ENCODE measurements around the gene LRRK1. TPM values are rescaled to one million over a fixed set of nuclear protein-coding genes. Genes with fewer than 3 reads are reported as not detected.

LRRK1 gene
- polyA plus RNA-seq, 1 of the 3 experiments (the other 2 are of a cell fraction): 6.9 TPM

DNA sequence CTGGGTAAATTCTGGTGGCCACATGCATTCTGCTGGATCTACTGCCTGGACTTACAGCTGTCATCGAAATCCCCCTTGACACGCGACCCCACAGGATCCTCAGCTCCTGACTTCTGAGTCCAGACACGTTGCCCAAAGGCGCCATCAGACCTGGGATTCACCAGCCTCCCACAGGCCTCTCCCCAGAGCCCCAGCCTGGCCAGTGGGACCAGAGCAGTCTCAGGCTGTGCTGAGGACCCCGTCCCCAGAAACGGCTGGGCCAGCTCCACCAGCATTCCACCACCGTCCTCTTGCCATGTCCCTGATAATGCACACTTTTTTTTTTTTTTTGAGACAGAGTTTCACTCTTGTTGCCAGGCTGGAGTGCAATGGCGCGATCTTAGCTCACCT is 166.1 kb downstream of the LRRK1 start:
- Histone ChIP-seq H3K79me2 (ENCODE audit: insufficient read depth) (no peaks in the 10 kb centered on the region), H3K9ac (no peak overlapping the region), H3K4me1 (ENCODE audit: control insufficient read depth in 1 of 2, insufficient read depth in 2 of 2, low read depth in 1 of 2, low read length in 1 of 2) (peaks cover 0 to 13% of the 10 kb centered on the region in 2 experiments; a peak in 1 of 4 replicates), H3K36me3 (replicated peaks in 1 of 2; ENCODE audit: control insufficient read depth in 1 of 2, insufficient read depth in 2 of 2, low read length in 1 of 2) (no peaks in the 10 kb centered on the region), H3K27me3 (ENCODE audit: insufficient read depth) (no peaks in the 10 kb centered on the region), H3K9me2 (no peaks in the 10 kb centered on the region), H3K4me3 (ENCODE audit: low read depth in 2 of 2, low read length in 1 of 2) (no peak overlapping the region), H3F3A (replicated peaks; ENCODE audit: insufficient read depth) (no peaks in the 10 kb centered on the region), H3K4me2 (no peak overlapping the region), H4K20me1 (ENCODE audit: insufficient read depth) (no peaks in the 10 kb centered on the region), H3K27ac (ENCODE audit: low read depth in 2 of 2, low read length in 1 of 2) (no peak overlapping the region), H2AFZ (ENCODE audit: low read depth) (no peak overlapping the region), H3K9me3 (no peaks in the 10 kb centered on the region)
- ChIA-PET CTCF (interaction anchor here (0.7 to 14.1 kb wide), 4 partner anchors 14 to 167 kb away, joined by 3 to 190 read pairs (median 4); partner anchors contain the start of gene CHSY1), POLR2A (no interaction called here)
- TF ChIP-seq ELF1 (IDR thresholded peaks at IDR 0.05) (no peak), TCF12 (IDR thresholded peaks at IDR 0.05) (no peak), FOXJ3 (CRISPR knock-in tag; IDR thresholded peaks at IDR 0.05) (no peak), JUND (IDR thresholded peaks at IDR 0.05) (no peak), RFX5 (IDR thresholded peaks at IDR 0.05; ENCODE audit: low read length) (no peak), FOXM1 (IDR thresholded peaks at IDR 0.05; ENCODE audit: low read depth) (no peak), MXI1 (IDR thresholded peaks at IDR 0.05; ENCODE audit: low read depth, low read length) (no peak), GABPA (IDR thresholded peaks at IDR 0.05; ENCODE audit: low read depth) (no peak), POLR2AphosphoS5 (IDR thresholded peaks at IDR 0.05; ENCODE audit: low read depth, low read length) (no peak), SMC3 (IDR thresholded peaks at IDR 0.05; ENCODE audit: low read depth, low read length) (no peak), TEAD4 (IDR thresholded peaks at IDR 0.05; ENCODE audit: borderline replicate concordance, insufficient read depth) (no peak), NFIC (IDR thresholded peaks at IDR 0.05; ENCODE audit: borderline replicate concordance) (no peak), RXRA (IDR thresholded peaks at IDR 0.05; ENCODE audit: borderline replicate concordance, low read depth) (no peak), RCOR1 (IDR thresholded peaks at IDR 0.05; ENCODE audit: low read length) (no peak), GATA2 (CRISPR knock-in tag; IDR thresholded peaks at IDR 0.05) (no peak)
- TF ChIP-seq, protein P1, sequence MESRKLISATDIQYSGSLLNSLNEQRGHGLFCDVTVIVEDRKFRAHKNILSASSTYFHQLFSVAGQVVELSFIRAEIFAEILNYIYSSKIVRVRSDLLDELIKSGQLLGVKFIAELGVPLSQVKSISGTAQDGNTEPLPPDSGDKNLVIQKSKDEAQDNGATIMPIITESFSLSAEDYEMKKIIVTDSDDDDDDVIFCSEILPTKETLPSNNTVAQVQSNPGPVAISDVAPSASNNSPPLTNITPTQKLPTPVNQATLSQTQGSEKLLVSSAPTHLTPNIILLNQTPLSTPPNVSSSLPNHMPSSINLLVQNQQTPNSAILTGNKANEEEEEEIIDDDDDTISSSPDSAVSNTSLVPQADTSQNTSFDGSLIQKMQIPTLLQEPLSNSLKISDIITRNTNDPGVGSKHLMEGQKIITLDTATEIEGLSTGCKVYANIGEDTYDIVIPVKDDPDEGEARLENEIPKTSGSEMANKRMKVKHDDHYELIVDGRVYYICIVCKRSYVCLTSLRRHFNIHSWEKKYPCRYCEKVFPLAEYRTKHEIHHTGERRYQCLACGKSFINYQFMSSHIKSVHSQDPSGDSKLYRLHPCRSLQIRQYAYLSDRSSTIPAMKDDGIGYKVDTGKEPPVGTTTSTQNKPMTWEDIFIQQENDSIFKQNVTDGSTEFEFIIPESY (IDR thresholded peaks at IDR 0.05; ENCODE audit: borderline replicate concordance, low read depth): no peak
- TF ChIP-seq, protein P2, sequence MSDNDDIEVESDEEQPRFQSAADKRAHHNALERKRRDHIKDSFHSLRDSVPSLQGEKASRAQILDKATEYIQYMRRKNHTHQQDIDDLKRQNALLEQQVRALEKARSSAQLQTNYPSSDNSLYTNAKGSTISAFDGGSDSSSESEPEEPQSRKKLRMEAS (IDR thresholded peaks at IDR 0.05; ENCODE audit: low read depth): no peak
- no peak for DNase-seq
- 89% methylated on average over 10 of the region's 10 CpGs for WGBS (ENCODE audit: low lambda C conversion rate)

DNA sequence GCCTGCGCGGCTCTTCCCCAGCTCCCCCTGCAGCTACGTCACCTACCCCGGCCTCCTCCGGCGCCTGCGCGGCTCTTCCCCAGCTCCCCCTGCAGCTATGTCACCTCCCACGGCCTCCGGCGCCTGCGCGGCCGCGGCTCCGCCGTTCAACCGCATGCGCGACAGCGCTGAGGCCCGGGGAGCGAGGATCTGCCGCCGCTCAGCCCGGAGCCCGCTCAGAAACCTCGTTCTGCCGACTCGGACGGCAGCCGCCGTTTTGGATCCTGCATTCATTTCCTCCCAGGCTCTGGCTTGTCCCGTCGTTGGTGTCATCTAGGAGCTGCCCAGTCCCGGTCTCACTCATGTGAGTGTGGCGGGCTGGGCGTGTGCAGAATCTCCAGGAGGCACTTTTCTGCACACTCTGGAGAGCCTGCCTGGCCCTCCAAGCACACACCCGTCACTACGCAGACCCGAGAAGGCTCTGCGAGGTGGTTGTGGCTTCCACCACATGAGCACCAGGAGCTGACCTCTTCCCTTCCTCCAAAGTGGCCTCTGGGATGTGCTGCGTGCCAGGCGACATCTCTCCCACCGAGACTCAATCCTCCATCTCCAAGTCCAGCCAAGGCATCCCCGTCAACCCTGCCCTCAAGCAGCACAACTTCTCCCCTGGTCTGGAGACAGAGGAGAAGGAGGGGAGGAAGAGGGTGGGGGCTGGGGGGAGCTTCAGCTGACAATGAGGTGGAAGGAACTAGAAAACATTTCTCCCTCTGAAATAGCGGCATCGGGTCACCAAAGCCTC is 167.4 kb downstream of the LRRK1 start:
- CTCF ChIA-PET: interaction anchor here (1.0 to 14.1 kb wide), 5 partner anchors 15 to 166 kb away, joined by 4 to 190 read pairs (median 7); partner anchors contain the start of gene CHSY1
- Histone ChIP-seq H2AFZ (ENCODE audit: low read depth) (no peak overlapping the region), H3F3A (replicated peaks; ENCODE audit: insufficient read depth) (no peaks in the 10 kb centered on the region), H3K4me1 (ENCODE audit: control insufficient read depth in 1 of 2, insufficient read depth in 2 of 2, low read depth in 1 of 2, low read length in 1 of 2) (peaks cover 0 to 22% of the 10 kb centered on the region in 2 experiments; a peak in 1 of 4 replicates), H4K20me1 (ENCODE audit: insufficient read depth) (no peaks in the 10 kb centered on the region), H3K4me2 (no peak overlapping the region), H3K36me3 (replicated peaks in 1 of 2; ENCODE audit: control insufficient read depth in 1 of 2, insufficient read depth in 2 of 2, low read length in 1 of 2) (no peaks in the 10 kb centered on the region), H3K27ac (ENCODE audit: low read depth in 2 of 2, low read length in 1 of 2) (no peak overlapping the region), H3K9me3 (no peaks in the 10 kb centered on the region), H3K79me2 (ENCODE audit: insufficient read depth) (no peaks in the 10 kb centered on the region), H3K27me3 (ENCODE audit: insufficient read depth) (no peaks in the 10 kb centered on the region), H3K9ac (no peak overlapping the region), H3K9me2 (no peaks in the 10 kb centered on the region), H3K4me3 (ENCODE audit: low read depth in 2 of 2, low read length in 1 of 2) (no peak overlapping the region)
- no peak for DNase-seq
- 91% methylated on average over 40 of the region's 48 CpGs for WGBS (ENCODE audit: low lambda C conversion rate)
- POLR2A ChIA-PET: no interaction called here
- TF ChIP-seq USF1 (IDR thresholded peaks at IDR 0.05; ENCODE audit: borderline replicate concordance, low read depth) (no peak), TCF12 (IDR thresholded peaks at IDR 0.05) (no peak), RXRA (IDR thresholded peaks at IDR 0.05; ENCODE audit: borderline replicate concordance, low read depth) (no peak), RFX5 (IDR thresholded peaks at IDR 0.05; ENCODE audit: low read length) (no peak), POLR2AphosphoS5 (IDR thresholded peaks at IDR 0.05; ENCODE audit: low read depth, low read length) (no peak), IRF3 (IDR thresholded peaks at IDR 0.05; ENCODE audit: low read depth, low read length) (no peak), JUND (IDR thresholded peaks at IDR 0.05) (no peak), MEF2A (IDR thresholded peaks at IDR 0.05; ENCODE audit: borderline replicate concordance, low read depth) (no peak), YY1 (IDR thresholded peaks at IDR 0.05; ENCODE audit: low read depth) (no peak), GATA2 (CRISPR knock-in tag; IDR thresholded peaks at IDR 0.05) (no peak), TAF1 (IDR thresholded peaks at IDR 0.05; ENCODE audit: borderline replicate concordance, low read depth, low read length) (no peak)
- TF ChIP-seq, protein P1 (IDR thresholded peaks at IDR 0.05; ENCODE audit: borderline replicate concordance, low read depth): no peak
